Activated naive CD4-positive, alpha-beta T cell (primary cell): ENCODE data around the gene SLX4.

Source experiments
- DNase-seq, 4 experiments: peaks; one replicate each; lab custom pipeline; 2025; lab: John Stamatoyannopoulos, UW

Gene SLX4

DNA sequence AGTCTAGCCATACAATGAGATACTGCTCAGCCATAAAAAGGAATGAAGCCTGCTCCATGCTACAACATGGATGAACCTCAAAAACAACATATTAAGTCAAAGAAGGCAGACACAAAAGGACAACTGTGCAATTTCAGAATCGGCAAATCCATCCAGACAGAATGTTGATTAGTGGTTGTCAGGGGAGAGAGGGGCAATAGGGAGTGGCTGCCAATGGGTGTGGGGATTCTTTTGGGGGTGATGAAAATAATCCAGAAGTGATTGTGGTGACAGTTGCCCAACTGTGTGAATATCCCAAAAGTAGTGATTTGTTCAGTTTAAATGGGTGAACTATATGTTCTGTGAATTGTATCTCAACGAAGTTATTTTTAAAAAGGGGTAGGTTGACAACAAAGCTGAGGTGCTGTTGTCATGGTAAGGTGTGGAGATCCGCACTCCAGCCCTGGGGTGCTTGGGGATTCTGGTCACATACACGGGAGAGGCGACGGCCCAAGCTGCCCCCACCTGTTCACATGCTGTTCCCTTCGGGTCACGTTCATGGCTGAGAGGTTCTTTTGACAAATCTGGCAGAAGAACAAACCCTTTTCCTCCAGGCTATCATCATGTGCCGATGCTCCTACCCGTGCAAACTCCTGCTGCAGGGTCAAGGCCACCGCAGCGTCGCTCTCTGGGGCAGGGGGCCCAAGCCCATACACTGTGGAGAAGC is 9.6 kb downstream of the SLX4 start:
- no peak for DNase-seq

GRCh38 chr16:3599922-3600321 is 11.5 kb downstream of the SLX4 start:
- no peak for DNase-seq

DNA sequence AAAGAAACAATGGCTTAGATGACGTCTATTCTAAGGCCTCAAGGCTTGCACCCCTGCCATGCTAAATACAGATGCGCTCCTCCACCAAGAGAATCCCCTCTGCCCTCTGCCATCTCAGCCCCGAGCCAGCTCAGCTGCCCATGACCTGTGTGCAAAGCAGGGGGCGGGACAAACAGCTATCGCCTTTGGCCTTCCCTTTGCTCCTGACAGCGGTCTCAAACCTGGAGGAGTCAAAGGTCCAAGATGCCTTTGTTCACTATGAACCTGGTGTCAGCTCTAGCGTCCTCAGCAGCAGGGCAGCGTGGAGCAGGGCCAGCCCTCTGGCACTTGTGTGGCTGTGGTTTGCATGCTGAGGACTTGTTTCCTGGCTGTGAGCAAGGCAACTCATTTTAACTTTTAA is 12.3 kb downstream of the SLX4 start:
- DNase-seq, result no peak

DNA sequence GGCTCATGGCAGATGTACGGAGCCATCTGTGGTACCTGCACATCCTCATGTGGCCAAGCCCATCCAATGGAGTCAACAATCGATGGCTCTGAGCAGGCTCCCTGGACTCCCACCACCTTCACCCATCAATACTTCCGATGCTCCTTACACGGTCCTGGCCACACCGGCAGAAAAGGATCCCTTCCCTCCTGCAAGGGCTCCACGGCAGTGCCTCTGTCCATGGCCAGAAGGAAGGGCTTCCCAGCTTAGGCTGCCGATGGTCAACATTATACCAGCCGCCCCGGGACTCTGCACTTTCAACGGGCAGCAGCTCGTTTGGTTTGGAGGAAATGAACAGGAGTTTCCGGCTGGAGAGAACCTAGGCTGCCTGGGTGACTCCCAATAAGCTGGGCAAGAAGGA is 13.2 kb downstream of the SLX4 start:
- DNase-seq, result no peak

DNA sequence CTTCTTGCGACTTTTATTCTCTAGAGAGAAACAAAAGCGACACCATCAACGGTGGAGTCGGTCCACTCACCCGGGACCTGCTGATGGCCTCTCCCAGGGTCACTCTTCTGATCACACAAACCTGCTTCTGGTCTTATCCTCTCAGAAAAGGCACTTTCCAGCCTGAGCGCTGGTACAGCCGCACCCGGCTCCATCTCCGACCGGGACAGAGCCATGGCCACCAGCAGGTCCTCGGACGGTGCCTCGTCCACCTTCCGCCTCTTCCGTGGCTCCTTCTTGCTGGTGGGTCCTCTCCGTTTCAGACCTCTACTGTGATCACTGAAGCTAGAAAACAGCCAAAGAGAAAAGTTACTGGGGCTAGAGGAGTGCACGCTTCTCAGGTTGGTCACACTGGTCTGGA is 13.7 kb downstream of the SLX4 start:
- no peak for DNase-seq

GRCh38 chr16:3597226-3597625 is 14.2 kb downstream of the SLX4 start:
- DNase-seq, result no peak

GRCh38 chr16:3596101-3596861 is 15.1 kb downstream of the SLX4 start:
- no peak for DNase-seq

DNA sequence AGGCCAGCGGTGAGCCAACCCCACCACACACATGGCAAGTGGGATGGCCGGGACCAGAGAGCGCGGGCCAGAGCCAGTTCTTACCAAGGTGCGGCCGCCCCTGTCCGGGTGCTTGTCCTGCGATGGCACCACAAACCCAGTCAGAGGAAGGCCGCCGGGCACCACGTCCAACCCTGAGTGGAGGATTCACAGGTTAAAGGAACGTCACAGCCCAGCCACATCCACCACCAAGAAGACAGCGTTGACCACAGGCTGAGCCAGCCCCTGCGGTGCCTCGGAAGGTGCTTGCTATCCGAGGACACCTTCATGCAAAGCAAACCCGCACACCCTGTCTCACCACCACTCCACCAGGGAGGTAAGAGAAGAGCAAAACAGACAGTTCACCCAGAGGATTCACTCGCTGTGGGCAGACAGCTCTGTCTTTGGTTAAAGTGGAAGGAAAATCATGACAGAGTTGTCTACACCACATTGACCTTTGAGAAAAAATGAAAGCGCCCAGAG is 15.8 kb downstream of the SLX4 start:
- DNase-seq, result no peak

DNA sequence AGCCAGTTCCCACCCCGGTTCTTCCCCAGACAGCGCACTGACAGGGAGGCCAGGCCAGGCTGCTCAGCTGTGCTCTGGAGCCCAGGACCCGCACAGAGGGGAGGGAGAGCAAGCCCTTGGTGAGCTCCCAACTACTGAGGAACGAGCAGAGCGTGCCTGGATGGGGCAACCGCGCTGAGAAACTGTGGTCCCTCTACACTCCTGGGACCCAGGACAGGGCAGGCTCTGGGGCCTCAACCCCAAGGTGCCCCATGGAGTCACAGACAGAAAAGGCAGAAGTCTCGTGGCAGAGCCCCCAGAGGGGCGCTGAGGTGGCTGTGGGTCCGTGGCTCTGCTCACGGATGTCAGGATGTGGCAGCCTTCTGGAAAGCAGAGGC is 16.3 kb downstream of the SLX4 start:
- DNase-seq, result no peak

- no peak for DNase-seq
Observed at GRCh38 chr16:3594316-3595109, 16.9 kb downstream of the SLX4 start.

GRCh38 chr16:3592559-3592958 is 18.8 kb downstream of the SLX4 start:
- no peak for DNase-seq

DNA sequence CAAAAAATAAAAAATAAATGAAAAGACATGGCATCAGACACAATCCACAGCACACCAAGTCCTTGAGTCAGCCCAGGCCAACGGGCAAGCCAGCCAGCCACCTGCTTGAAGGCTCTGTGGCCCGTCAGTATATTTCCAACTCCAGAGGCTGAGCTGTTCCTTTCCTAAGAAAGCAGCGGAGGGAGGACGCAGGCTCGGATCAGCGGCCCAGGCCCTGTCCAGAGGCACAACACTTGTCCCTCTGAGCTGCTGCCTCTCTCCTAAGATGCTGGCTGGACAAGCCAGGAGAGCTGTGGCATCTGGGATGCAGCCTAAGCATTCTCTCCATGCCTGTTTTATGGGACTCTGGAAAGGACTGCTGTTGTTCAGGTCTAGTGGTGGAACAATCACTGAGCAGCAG is 19.4 kb downstream of the SLX4 start:
- DNase-seq, result no peak

DNA sequence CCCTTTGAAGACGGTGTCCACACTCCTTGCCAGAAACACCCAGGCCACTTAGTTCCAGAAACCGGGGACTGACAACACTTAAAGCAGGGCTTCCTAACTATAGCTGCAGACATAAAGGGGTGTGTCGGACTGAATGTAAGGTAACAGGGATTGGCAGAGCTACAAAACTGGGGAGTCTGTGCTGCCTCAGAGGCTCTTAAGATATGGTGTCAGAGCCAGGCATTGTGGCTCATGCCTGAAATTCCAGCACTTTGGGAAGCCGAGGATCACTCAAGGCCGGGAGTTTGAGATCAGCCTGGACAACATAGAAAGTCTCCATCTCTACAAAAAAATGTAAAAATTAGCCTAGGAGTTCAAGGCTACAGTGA is 20.0 kb downstream of the SLX4 start:
- no peak for DNase-seq

DNA sequence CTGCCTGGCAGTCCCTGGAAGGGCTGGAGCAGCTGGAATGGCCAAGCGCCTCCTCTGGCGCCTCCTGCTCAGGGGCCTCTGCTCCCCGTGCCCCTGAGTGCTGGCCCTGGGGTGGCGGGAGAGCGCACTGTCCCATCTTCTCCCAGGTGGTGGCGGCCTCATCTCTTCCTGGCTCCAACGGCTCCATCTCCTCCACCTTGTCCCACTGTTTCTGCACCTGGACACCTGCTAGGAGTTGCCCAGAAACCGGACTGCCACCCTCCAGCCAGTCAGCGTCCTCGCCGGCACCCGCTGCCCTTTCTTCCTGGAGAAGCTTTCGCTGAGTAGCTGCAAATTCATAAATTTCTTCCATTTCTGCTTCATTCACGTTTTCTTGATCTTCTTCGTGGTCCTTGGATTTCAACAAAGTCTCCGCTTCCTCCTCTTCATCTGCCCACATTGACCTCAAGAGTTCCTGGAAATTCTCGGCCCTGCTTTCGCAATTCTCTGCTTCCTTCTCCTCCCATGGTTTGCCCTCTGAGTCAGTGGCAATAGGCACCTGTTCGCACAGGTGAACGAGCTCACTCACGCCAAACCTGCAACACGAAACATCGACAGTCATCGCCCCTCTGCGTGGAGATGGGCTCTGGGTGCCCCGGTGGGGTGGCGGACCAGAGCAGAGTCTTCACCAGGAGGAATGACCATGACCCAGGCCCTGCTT is 20.5 kb downstream of the SLX4 start:
- no peak for DNase-seq

GRCh38 chr16:3589991-3590701 is 21.3 kb downstream of the SLX4 start:
- no peak for DNase-seq

- DNase-seq, result no peak
Observed at GRCh38 chr16:3589441-3589921, 21.9 kb downstream of the SLX4 start.

DNA sequence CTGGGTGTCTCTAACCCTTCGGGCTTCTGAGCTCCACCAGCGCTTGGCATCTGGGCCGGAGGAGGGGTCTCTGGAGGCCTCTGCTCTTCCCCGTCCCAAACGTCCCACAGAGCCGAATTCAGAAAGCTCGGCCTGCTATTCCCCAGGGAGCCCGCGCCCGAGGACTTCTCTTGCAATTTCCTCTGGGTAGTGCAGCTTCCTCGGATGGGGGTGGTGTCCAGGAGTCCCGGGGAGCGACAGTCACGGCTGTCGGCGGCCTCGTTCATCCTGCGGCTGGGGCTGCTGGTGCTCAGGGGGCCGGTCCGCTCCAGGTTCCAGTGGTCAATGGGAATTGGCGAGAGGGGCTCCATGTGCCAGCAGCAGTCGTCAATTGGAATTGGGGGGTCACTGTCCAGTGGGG is 22.4 kb downstream of the SLX4 start:
- DNase-seq, result no peak

DNA sequence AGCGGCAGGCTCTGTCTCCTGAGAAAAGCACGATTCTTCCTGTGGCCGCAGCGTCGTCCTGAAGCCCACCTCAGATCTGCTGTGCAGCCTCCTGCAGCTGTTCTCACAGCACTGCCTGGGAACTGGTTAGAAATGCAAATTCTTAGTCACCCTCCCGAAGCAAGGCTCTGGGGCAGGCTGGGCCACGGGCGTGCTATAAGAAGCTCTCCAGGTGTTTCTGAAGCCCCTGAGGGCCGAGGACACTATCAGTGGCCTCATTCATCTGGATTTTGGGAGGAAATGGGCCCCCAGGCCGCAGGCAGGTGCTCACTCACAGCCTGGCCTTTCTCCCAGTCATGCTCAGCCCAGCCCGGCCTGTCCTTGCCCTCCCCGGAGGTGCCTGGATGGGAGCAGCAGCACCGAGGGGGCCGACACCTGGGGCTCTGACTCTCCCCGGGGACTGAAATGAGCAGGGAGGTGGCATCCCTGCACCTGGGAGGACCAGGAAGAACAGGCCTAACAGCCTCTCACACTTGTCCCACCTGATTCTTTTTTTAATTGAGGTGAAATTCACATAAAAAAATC is 23.8 kb downstream of the SLX4 start:
- no peak for DNase-seq

DNA sequence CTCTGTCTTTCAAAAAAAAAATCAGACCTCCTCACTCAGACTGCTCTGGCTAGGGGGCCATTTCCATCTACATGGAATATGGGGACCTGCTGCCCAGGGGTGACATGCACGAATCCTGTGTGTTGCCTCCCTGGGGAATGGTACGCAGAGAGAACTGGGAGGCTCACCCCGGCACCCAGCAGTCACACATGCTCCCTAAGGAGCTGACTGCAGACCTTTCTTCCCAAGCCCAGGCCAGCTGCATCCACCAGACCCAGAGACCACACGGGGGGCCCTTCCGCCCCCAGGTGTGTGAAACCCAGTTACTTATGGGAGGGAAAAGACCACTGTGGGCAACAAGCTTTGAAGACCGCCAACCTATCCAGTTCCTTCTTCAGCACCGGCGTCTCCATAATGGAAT is 27.0 kb downstream of the SLX4 start:
- no peak for DNase-seq

DNA sequence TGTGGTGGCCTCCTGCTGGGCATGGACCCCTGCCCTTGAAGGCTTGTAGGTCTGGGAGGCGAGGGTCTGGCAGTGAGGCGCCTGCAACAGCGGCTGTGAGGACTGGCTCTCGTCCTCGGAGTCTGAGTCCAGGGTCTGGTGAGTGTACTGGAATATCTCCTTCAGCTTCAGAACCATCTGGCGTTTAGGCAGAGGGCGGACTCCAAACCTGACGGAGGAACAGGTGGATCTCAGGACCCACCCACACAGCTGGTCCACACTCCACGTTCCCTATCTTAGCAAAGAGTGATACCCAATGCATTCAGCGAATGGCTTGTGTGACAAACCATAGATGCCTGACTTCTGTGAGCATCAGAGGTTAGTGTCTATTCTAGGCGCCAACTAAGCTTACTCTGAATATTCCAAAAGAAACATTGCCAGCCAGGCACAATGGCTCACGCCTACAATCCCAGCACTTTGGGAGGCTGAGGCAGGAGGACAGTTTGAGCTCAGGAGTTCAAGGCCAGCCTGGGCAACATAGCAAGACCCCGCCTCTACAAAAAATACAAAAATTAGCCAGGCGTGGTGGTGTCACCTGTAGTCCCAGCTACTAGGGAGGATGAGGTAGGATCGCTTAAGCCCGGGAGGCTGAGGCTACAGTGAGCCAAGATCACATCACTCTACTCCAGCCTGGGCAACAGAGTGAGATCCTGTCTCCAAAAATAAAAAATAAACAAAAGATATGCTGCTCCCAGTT is 27.9 kb downstream of the SLX4 start:
- no peak for DNase-seq
